ENCODE measurements around the gene STAU1. TPM values are rescaled to one million over a fixed set of nuclear protein-coding genes. Genes with fewer than 3 reads are reported as not detected.
A peak's percentile ranks its signal among the peaks of the same experiment; 100 is the strongest.

The STAU1 gene
- total RNA-seq, 1 donor from 2014 or later, result 31.1 TPM

DNA sequence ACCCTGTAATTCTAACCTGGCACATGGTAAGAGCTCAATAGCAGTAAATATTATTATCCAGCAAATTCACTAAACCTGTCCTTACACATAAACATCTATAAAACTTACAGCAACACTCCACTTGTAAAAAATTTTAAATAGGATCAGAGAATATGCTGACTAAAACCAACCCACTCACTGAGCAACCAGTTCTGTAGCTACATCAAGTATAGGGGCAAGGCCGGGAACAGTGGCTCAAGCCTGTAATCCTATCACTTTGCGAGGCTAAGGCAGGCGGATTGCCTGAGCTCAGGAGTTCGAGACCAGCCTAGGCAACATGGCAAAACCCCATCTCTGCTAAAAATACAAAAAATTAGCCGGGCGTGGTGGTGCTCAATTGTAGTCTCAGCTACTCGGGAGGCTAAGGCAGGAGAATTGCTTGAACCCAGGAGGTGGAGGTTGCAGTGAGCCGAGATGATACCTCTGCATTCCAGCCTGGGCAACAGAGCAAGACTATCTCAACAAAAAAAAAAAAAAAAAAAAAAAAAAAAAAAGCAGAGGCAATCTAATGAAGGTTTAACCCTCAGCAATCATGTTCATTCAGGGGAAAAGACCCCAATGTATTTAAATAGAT lies 6.8 kb downstream of the STAU1 start:
- Histone ChIP-seq H3K27me3 (ENCODE audit: control insufficient read depth, insufficient read depth, low read length) (no peaks in the 10 kb centered on the region), H3K4me3 (ENCODE audit: low read depth, low read length) (no peak overlapping the region), H3K36me3 (ENCODE audit: control insufficient read depth, insufficient read depth, low read length) (no peaks in the 10 kb centered on the region)
- no peak for FAIRE-seq
- TF ChIP-seq, protein P1, sequence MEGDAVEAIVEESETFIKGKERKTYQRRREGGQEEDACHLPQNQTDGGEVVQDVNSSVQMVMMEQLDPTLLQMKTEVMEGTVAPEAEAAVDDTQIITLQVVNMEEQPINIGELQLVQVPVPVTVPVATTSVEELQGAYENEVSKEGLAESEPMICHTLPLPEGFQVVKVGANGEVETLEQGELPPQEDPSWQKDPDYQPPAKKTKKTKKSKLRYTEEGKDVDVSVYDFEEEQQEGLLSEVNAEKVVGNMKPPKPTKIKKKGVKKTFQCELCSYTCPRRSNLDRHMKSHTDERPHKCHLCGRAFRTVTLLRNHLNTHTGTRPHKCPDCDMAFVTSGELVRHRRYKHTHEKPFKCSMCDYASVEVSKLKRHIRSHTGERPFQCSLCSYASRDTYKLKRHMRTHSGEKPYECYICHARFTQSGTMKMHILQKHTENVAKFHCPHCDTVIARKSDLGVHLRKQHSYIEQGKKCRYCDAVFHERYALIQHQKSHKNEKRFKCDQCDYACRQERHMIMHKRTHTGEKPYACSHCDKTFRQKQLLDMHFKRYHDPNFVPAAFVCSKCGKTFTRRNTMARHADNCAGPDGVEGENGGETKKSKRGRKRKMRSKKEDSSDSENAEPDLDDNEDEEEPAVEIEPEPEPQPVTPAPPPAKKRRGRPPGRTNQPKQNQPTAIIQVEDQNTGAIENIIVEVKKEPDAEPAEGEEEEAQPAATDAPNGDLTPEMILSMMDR (IDR thresholded peaks at IDR 0.05; ENCODE audit: insufficient read depth, low read length, severe bottlenecking), result no peak
- DNase-seq (ENCODE audit: low read depth), result no peak

DNA sequence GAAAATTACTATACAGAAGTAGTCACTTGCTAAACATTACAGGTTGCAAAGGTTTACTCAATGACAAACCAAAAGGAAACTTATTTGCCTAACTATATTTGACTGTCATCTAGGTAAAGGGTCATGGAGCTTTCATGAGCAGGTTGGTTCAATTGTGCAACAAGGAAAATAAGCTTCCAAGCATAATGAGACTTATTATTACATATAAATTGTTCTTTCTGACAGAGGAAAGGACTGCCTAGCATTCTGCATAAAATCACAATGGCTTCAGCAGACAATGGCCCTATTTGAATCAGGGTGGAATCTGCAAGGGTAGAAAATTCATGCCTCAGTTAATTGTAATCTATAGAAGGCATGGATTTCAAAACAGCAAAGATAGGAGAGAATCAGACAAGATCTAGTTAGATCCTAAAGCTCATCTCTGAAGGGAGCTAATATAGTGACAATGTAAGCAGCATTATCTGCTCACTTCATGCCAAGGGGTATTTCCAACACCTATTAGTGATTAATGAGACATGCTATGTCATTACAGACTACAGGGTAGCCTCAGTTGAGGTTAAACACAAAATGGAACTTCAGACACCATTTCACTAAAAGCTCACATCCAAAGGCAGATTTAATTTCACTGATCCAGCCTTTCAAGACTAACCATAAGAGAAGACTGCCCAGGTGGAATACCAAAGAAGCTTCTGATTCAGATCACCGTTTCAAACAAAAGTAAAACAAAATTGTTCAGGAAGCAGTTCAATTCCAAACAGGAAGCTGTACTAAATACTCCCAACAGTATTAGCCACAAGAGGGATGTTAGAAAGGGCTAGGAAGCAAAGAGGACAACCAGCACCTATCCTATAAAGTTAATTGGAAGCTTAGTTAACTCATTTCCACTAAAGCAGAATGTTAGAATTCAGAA lies 8.5 kb downstream of the STAU1 start:
- no peak overlapping the region for H3K4me3 ChIP-seq (ENCODE audit: low read depth, low read length)
- H3K36me3 ChIP-seq (ENCODE audit: control insufficient read depth, insufficient read depth, low read length), result no peaks in the 10 kb centered on the region
- TF ChIP-seq, protein P1 (IDR thresholded peaks at IDR 0.05; ENCODE audit: insufficient read depth, low read length, severe bottlenecking), result no peak
- no peaks in the 10 kb centered on the region for H3K27me3 ChIP-seq (ENCODE audit: control insufficient read depth, insufficient read depth, low read length)
- no peak for FAIRE-seq
- DNase-seq (ENCODE audit: low read depth), result peak; percentile 58

DNA sequence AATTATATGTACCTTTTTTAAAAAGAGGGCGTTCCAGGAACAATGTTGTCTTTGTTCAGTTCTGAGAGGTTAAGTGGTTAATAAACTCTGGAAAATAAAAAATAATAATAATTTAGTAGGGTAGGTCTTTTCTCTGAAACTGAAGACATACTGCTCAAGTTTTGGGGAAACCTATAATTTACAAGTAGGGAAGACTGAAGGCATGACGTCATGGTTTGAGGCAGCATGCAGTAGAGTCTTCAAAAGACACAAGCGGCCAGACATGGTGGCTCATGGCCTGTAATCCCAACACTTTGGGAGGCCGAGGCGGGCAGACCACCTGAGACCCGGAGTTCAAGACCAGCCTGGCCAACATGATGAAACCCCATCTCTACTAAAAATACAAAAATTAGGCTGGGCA lies 14.0 kb downstream of the STAU1 start:
- no peak for FAIRE-seq
- TF ChIP-seq, protein P1 (IDR thresholded peaks at IDR 0.05; ENCODE audit: insufficient read depth, low read length, severe bottlenecking), result no peak
- no peak for DNase-seq (ENCODE audit: low read depth)
- Histone ChIP-seq H3K4me3 (ENCODE audit: low read depth, low read length) (no peak overlapping the region), H3K36me3 (ENCODE audit: control insufficient read depth, insufficient read depth, low read length) (peaks cover 3% of the 10 kb centered on the region), H3K27me3 (ENCODE audit: control insufficient read depth, insufficient read depth, low read length) (no peaks in the 10 kb centered on the region)

DNA sequence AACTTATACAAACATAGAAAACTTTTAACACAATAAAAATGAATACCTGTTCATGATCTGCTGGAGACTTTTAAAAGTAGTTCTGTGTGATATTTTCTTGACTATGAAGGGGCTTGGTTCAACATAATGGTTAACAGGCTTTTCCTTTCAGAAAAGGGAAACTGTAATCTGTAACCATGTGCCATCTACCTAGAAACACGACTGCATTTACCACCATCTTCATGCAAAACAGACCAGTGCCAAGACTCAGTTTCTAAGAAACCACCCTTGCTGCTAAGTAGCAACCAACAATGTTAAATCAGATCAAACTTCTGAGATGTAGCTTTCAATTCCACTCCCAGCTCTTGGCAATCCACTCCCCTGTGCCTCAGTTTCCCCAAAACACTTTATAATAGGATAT lies 15.7 kb downstream of the STAU1 start:
- Histone ChIP-seq H3K4me3 (ENCODE audit: low read depth, low read length) (no peak overlapping the region), H3K27me3 (ENCODE audit: control insufficient read depth, insufficient read depth, low read length) (no peaks in the 10 kb centered on the region), H3K36me3 (ENCODE audit: control insufficient read depth, insufficient read depth, low read length) (peaks cover 3% of the 10 kb centered on the region)
- FAIRE-seq (no peak), DNase-seq (ENCODE audit: low read depth) (no peak)
- TF ChIP-seq, protein P1 (IDR thresholded peaks at IDR 0.05; ENCODE audit: insufficient read depth, low read length, severe bottlenecking), result no peak

DNA sequence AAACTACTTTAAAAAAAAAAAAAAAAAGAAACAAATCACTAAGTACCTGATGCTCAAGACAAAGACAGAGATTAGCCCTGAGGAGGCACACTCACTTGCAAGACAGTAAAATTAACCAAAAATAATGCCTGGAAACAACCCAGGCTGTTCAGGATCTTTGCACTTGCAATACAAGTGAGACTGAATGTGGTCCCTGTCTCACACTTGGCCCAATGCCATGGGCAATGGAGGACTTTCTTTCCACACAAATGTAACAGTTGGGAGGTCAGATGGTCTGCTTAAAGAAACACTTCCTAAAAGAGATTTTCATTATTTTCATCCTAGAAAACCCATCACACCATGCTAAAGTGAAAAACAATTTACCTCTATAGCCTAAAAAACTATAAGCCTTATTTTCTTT lies 16.2 kb downstream of the STAU1 start:
- TF ChIP-seq, protein P1 (IDR thresholded peaks at IDR 0.05; ENCODE audit: insufficient read depth, low read length, severe bottlenecking), result no peak
- FAIRE-seq, result no peak
- Histone ChIP-seq H3K36me3 (ENCODE audit: control insufficient read depth, insufficient read depth, low read length) (peaks cover 3% of the 10 kb centered on the region), H3K4me3 (ENCODE audit: low read depth, low read length) (no peak overlapping the region), H3K27me3 (ENCODE audit: control insufficient read depth, insufficient read depth, low read length) (no peaks in the 10 kb centered on the region)
- DNase-seq (ENCODE audit: low read depth), result no peak

Measured in bronchial epithelial cell (primary cell).